ENCODE data around the gene TCERG1L. TPM values are rescaled to one million over a fixed set of nuclear protein-coding genes. Genes with fewer than 3 reads are reported as not detected.

The TCERG1L gene
- polyA plus RNA-seq, 1 experiment, result not detected

GRCh38 chr10:131134651-131135050, 176.9 kb downstream of the TCERG1L start:
- POLR2A ChIA-PET, result no interaction called here
- Histone ChIP-seq H3K4me3 (ENCODE audit: low read depth, low read length) (no peak overlapping the region), H3K27me3 (ENCODE audit: control insufficient read depth, insufficient read depth, low read length) (no peaks in the 10 kb centered on the region), H3K36me3 (ENCODE audit: control insufficient read depth, insufficient read depth, low read length) (no peaks in the 10 kb centered on the region)
- DNase-seq (ENCODE audit: low read depth), result no peak
- TF ChIP-seq CTCF (IDR thresholded peaks at IDR 0.05; ENCODE audit: insufficient read depth, low read depth, low read length), result no peak
- CTCF ChIA-PET, result no interaction called here

- POLR2A ChIA-PET, result no interaction called here
- no peaks in the 10 kb centered on the region for H3K27me3 ChIP-seq (ENCODE audit: control insufficient read depth, insufficient read depth, low read length)
- no peak for DNase-seq (ENCODE audit: low read depth)
- no peaks in the 10 kb centered on the region for H3K36me3 ChIP-seq (ENCODE audit: control insufficient read depth, insufficient read depth, low read length)
- TF ChIP-seq CTCF (IDR thresholded peaks at IDR 0.05; ENCODE audit: insufficient read depth, low read depth, low read length), result no peak
- no peak overlapping the region for H3K4me3 ChIP-seq (ENCODE audit: low read depth, low read length)
- CTCF ChIA-PET, result no interaction called here
Observed at GRCh38 chr10:131134001-131134576, 177.4 kb downstream of the TCERG1L start.

GRCh38 chr10:131132681-131133080, 178.8 kb downstream of the TCERG1L start:
- H3K4me3 ChIP-seq (ENCODE audit: low read depth, low read length), result no peak overlapping the region
- no peak for TF ChIP-seq CTCF (IDR thresholded peaks at IDR 0.05; ENCODE audit: insufficient read depth, low read depth, low read length)
- no peak for DNase-seq (ENCODE audit: low read depth)
- no peaks in the 10 kb centered on the region for H3K27me3 ChIP-seq (ENCODE audit: control insufficient read depth, insufficient read depth, low read length)
- CTCF ChIA-PET, result no interaction called here
- POLR2A ChIA-PET, result no interaction called here
- H3K36me3 ChIP-seq (ENCODE audit: control insufficient read depth, insufficient read depth, low read length), result no peaks in the 10 kb centered on the region

GRCh38 chr10:131131726-131132591, 179.6 kb downstream of the TCERG1L start:
- Histone ChIP-seq H3K4me3 (ENCODE audit: low read depth, low read length) (no peak overlapping the region), H3K36me3 (ENCODE audit: control insufficient read depth, insufficient read depth, low read length) (no peaks in the 10 kb centered on the region), H3K27me3 (ENCODE audit: control insufficient read depth, insufficient read depth, low read length) (no peaks in the 10 kb centered on the region)
- POLR2A ChIA-PET, result no interaction called here
- DNase-seq (ENCODE audit: low read depth), result no peak
- CTCF ChIA-PET, result no interaction called here
- no peak for TF ChIP-seq CTCF (IDR thresholded peaks at IDR 0.05; ENCODE audit: insufficient read depth, low read depth, low read length)

GRCh38 chr10:131130025-131130424, 181.5 kb downstream of the TCERG1L start:
- CTCF ChIA-PET, result no interaction called here
- no peak for DNase-seq (ENCODE audit: low read depth)
- H3K4me3 ChIP-seq (ENCODE audit: low read depth, low read length), result no peak overlapping the region
- POLR2A ChIA-PET, result no interaction called here
- no peaks in the 10 kb centered on the region for H3K27me3 ChIP-seq (ENCODE audit: control insufficient read depth, insufficient read depth, low read length)
- TF ChIP-seq CTCF (IDR thresholded peaks at IDR 0.05; ENCODE audit: insufficient read depth, low read depth, low read length), result no peak
- H3K36me3 ChIP-seq (ENCODE audit: control insufficient read depth, insufficient read depth, low read length), result no peaks in the 10 kb centered on the region

All from BJ (cell line).